Cardiac fibroblast (primary cell): ENCODE results near the gene CYTH1.

Source experiments
- DNase-seq, 2 donors: peaks; one replicate each; pipeline versions ENCODE4 v3.0.0 to v3.0.0-alpha.2; 2010; ENCODE audit warnings: low read depth in 2 of 2
- H3K4me3 ChIP-seq, 2 donors: replicated peaks in 1 of 2; 1 replicate in 1 of 2; 2 replicates in 1 of 2; pipeline ENCODE4 v1.5.1; 2011; ENCODE audit warnings: low read depth in 2 of 2, low read length in 2 of 2, mild to moderate bottlenecking in 2 of 2, moderate library complexity in 1 of 2
- TF ChIP-seq, protein P1 (sequence below): IDR thresholded peaks from one replicate; pipeline ENCODE4 v1.5.1; 2011; ENCODE audit warnings: low read depth, mild to moderate bottlenecking, low read length, inconsistent platforms

CYTH1 gene

DNA sequence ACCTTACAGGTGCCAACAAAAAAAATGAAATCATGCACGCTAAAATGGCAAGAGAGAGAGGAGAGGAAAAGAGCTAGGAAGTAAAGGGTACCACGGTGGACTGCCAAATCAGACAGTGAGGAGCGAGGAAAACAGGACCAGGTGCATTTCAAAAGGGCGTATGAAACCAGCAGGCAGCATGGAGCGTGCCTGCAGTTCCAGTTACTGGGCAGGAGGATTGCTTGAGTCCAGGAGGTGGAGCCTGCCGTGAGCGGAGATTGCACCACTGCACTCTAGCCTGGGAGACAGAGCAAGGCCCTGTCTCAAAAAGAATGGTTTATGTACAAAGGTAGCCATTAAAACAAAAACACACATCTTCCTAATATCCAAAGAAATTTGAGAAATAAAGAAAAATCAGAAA lies 42.2 kb upstream of the CYTH1 start:
- TF ChIP-seq, protein P1, sequence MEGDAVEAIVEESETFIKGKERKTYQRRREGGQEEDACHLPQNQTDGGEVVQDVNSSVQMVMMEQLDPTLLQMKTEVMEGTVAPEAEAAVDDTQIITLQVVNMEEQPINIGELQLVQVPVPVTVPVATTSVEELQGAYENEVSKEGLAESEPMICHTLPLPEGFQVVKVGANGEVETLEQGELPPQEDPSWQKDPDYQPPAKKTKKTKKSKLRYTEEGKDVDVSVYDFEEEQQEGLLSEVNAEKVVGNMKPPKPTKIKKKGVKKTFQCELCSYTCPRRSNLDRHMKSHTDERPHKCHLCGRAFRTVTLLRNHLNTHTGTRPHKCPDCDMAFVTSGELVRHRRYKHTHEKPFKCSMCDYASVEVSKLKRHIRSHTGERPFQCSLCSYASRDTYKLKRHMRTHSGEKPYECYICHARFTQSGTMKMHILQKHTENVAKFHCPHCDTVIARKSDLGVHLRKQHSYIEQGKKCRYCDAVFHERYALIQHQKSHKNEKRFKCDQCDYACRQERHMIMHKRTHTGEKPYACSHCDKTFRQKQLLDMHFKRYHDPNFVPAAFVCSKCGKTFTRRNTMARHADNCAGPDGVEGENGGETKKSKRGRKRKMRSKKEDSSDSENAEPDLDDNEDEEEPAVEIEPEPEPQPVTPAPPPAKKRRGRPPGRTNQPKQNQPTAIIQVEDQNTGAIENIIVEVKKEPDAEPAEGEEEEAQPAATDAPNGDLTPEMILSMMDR: no peak
- no peak for DNase-seq
- H3K4me3 ChIP-seq: no peak overlapping the region

DNA sequence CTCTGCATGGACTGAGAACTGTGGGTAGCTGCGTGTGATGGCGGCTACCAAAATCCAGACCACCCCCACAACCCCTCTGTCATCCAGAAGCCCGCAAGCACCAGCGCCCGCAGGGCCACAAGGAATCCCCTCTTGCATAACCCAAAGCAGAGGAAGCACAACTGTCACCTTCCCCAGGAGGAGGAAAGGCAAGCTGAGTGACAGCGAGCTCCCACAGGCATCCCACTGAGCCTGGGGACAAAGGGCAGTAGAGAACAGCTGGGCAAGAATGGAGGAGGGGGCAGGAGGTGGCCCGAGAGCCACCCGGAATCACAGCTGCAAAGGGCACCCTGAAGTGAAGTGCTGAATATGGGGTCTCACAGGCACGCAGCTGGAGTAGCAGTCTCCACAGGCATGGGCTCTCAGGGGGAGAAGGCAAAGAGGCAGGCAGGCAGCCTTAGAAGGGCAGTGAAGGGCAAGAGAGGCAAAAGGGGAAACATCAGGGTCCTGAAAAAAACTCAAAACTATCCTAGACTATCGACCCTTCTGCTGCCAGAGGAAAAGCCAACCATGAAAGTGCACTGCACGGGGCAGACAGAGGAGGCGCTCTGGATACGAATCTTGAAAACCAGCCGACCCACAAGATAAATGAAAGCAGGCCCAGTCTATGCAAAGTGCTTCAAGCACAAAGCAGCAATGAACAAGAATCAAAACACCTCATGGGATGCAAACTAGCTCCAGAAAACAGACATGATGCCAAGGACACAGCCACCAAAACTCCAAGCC lies 41.4 kb upstream of the CYTH1 start:
- DNase-seq: no peak
- TF ChIP-seq, protein P1: no peak
- H3K4me3 ChIP-seq: no peak overlapping the region

DNA sequence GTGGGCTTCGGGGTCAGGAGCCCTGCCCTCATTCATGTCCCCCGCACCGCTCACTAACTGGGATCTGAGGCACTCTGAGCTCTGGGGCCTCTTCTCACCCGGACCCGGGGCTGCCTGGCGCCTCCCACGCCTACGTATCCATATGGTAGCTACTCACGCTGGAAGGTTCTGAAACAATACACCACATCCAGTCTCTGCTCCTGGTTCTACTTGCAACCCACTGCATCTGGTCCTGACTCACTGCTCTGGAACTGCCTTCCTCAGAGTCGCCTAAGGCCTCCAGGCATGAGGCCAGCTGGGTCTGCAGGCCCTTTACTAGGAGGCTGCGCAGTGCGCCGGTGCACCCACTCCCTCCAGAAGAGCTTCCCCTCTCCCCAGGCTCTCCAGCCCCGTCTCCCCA lies 40.5 kb upstream of the CYTH1 start:
- no peak overlapping the region for H3K4me3 ChIP-seq
- peak; percentile 80 to 81 for DNase-seq
- TF ChIP-seq, protein P1: no peak

DNA sequence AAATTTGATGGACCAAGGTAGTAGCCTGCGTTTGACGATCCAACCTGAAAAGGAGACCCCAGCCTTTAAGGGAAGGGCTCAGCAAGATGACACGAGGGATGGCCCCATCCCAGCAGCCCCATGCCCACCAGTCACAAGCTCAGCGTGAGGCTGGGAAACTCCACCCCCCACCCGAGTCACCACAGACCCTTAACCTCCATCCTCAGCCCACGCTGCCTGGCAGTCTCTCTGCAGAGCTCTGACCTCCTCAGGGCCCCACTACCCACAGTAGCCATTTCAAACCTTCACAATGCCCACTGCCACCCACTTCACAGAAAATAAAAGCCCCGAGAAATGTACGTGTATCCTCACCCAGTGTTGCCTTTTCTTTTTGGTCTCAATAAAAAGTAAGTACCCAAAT lies 39.9 kb upstream of the CYTH1 start:
- no peak overlapping the region for H3K4me3 ChIP-seq
- TF ChIP-seq, protein P1: no peak
- DNase-seq: no peak

DNA sequence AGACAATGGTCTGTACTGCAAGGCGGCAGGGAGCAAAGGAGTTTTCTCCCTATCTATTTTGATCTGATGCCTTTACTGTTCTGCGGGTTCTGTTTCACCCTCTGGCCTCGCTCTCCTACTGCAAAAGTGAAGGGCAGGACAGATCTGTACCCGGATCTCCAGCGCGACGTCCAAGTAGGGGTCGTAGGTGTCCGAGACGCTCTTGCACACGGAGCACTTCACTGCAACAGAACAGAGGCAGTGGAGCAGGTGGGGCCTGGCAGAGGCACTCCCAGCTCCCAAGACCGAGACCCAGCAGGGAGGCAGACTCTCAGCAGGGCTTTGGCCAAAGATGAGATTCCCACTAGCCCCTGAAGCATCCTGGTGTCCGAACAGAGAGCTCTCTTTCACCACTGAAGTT lies 38.8 kb upstream of the CYTH1 start:
- TF ChIP-seq, protein P1: no peak
- DNase-seq: no peak
- no peak overlapping the region for H3K4me3 ChIP-seq

DNA sequence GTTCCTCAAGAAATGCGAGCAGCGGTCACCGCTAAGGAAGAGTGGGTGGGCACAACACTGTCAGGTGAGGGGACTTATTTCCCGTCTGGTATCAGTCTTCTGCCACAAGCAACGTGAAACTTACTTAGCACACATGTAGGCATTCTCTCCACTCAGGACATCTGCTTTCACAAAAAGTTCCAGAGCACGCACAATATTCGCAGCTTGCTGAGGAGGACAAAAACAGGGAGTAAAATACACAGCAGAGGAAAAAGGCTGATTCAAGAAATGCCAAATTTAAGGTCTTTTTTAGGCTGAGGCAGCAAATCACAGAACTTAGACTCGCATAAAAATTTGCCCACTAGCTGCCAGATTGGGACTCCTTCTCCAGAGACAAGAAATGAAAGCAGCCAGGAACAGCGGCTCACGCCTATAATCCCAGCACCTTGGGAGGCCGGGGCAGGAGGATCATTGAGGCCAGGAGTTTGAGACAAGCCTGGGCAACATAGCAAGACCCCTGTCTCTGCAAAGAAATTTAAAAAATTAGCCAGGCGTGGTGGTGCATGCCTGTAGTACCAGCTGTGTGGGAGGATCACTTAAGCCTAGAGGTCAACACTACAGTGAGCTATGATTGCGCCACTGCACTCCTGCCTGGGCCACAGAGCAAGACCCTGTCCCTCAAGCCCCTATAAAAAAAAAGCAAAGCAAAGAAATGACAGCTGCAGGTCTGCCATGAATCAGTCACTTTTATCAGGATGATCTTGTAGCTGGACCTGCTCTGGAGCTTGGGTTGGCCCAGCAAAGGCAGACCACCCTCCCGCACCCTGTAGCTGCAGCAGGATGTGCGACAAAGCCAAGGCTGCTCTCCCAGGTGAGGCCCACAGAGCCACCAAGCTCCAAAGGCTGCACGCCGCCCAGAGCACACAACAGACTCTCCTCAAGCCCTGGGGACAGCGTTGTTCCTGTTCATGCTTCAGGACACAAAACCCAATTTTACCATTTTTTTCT lies 38.0 kb upstream of the CYTH1 start:
- TF ChIP-seq, protein P1: no peak
- no peak overlapping the region for H3K4me3 ChIP-seq

More for the DNA sequence above, 38.0 kb upstream of the CYTH1 start:
- DNase-seq: no peak
